Measurements from ENCODE around the gene RHOG.

RHOG gene

DNA sequence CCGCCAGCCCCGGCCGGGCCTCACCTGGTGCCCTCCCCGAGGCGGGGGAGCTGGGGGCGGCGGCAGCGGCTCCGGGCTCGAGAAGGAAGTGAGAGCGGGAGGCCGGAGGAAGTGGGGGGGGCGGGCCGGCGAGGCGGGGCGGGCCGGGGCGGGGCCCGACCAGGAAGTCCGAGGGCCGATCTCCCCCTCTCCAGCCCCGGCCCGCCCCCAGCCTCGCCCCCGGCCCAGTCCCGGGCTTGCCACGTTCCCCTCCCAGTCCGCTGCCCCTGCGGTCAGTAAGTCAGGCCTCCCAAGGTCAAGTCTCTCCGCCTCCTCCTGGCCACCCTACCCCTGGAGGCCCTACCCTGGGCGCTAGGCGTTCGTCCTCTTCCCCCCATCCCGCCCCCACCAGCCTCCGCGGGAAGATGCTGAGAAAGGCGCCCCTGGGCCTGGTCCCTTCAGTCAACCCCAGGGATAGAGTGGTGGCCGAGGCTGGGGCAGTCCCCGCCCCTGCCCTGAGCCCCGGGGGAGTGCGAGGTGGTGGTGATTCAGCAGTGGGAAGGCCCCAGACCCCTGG is at the start of gene RHOG:
Gene RHOG (minus strand): TSS at position 90 of the 556 bp plus-strand sequence. CDS start 12,821 bp downstream, outside the sequence.
- Histone ChIP-seq H3K4me3 (ENCODE audit: low read length) (peak within 1 kb of the TSS; percentile 77), H3K36me3 (ENCODE audit: control insufficient read depth, low read depth, low read length) (no peaks in the 10 kb centered on the region), H3K4me1 (ENCODE audit: control insufficient read depth, low read depth, low read length) (peaks cover 7% of the 10 kb centered on the region), H3K27ac (ENCODE audit: low read length) (no peak within 1 kb of the TSS), H3K27me3 (ENCODE audit: control insufficient read depth, insufficient read depth, low read length) (peaks cover 5% of the 10 kb centered on the region), H3K9me3 (ENCODE audit: control insufficient read depth, low read depth, low read length) (no peaks in the 10 kb centered on the region), H3K9ac (ENCODE audit: low read length) (peak within 1 kb of the TSS; percentile 58)

DNA sequence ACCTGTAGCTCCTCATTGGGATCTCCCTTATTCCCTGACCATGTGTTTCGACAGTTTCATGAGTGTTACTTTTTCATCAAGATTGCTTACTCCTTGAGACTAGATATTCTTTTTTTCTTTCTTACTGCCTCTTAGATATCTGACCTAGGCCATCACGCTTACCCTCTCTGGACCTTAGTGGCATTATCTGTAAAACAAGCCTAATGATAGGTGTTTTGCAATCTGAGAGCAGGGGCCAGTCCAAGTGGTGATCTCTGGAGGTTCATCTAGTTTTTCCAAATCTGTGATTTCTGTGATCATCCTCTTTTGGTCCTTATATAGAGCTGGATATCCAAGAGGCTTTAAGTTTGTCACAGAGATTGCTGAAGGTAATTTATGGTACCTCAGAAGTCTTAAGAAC is 49.3 kb upstream of the RHOG start:
- H3K36me3 ChIP-seq (ENCODE audit: control insufficient read depth, low read depth, low read length): no peaks in the 10 kb centered on the region
- no peaks in the 10 kb centered on the region for H3K4me1 ChIP-seq (ENCODE audit: control insufficient read depth, low read depth, low read length)
- H3K9me3 ChIP-seq (ENCODE audit: control insufficient read depth, low read depth, low read length): no peaks in the 10 kb centered on the region
- H3K9ac ChIP-seq (ENCODE audit: low read length): no peak overlapping the region
- no peak overlapping the region for H3K4me3 ChIP-seq (ENCODE audit: low read length)
- no peak overlapping the region for H3K27ac ChIP-seq (ENCODE audit: low read length)
- no peaks in the 10 kb centered on the region for H3K27me3 ChIP-seq (ENCODE audit: control insufficient read depth, insufficient read depth, low read length)

DNA sequence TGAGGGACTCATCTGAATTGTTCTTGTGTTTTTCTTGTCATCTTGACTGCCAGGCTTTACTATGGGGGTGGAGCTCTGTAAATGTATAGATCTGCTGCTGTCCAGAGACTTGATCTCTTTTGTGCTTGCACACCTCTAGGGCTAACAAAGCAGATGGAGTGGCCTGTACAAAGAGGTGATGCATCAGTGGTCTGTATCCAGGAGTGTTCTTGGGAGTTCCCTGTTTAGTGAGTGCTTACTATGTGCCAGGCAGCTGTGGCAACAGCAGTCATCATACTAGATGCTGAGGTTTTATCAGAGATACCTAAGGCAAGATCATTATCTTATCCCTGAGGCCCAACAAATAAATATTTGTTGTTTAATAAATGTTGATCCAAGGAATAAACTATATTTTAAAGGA is 48.1 kb upstream of the RHOG start:
- H3K27me3 ChIP-seq (ENCODE audit: control insufficient read depth, insufficient read depth, low read length): no peaks in the 10 kb centered on the region
- no peaks in the 10 kb centered on the region for H3K9me3 ChIP-seq (ENCODE audit: control insufficient read depth, low read depth, low read length)
- no peak overlapping the region for H3K27ac ChIP-seq (ENCODE audit: low read length)
- no peak overlapping the region for H3K9ac ChIP-seq (ENCODE audit: low read length)
- H3K4me1 ChIP-seq (ENCODE audit: control insufficient read depth, low read depth, low read length): no peaks in the 10 kb centered on the region
- H3K4me3 ChIP-seq (ENCODE audit: low read length): no peak overlapping the region
- H3K36me3 ChIP-seq (ENCODE audit: control insufficient read depth, low read depth, low read length): no peaks in the 10 kb centered on the region

DNA sequence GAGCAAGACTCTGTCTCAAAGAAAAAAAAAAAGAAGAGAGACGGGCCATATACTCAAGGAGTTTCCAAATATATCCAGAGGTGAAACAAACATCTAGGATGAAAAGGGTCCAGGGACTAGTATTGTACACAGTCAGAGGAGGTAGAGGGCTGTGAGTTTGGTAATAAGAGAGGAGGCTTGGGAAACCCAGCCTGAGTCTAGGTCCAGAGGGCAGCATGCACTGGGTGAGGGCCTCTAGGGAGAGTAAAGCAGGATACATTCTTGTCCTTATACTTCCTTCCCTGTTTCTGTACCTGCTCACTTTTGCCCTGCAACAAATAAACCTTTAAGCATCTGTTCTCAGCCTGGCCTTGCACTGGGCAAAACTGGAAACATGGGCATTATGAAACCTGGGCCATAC is 46.2 kb upstream of the RHOG start:
- no peaks in the 10 kb centered on the region for H3K9me3 ChIP-seq (ENCODE audit: control insufficient read depth, low read depth, low read length)
- no peak overlapping the region for H3K4me3 ChIP-seq (ENCODE audit: low read length)
- H3K27me3 ChIP-seq (ENCODE audit: control insufficient read depth, insufficient read depth, low read length): no peaks in the 10 kb centered on the region
- H3K9ac ChIP-seq (ENCODE audit: low read length): no peak overlapping the region
- H3K27ac ChIP-seq (ENCODE audit: low read length): no peak overlapping the region
- H3K4me1 ChIP-seq (ENCODE audit: control insufficient read depth, low read depth, low read length): no peaks in the 10 kb centered on the region
- H3K36me3 ChIP-seq (ENCODE audit: control insufficient read depth, low read depth, low read length): no peaks in the 10 kb centered on the region

DNA sequence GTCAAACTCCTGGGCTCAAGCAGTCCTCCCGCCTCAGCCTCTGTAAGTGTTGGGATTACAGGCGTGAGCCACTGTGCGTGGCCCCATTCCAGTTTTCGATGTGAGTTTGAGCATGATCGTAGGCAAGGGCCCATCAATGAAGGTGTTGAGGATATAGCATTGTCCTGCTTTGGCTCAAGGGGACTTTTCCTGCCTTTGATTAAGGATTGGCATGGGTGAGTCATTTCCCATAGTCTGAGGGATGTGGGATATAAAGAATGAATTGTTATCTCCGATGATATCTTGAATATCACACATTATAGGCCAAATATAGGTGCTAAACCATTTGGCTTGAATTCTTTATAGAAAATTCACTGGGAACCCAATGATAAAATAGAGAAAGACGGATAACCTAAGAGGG is 45.1 kb upstream of the RHOG start:
- no peaks in the 10 kb centered on the region for H3K9me3 ChIP-seq (ENCODE audit: control insufficient read depth, low read depth, low read length)
- no peaks in the 10 kb centered on the region for H3K27me3 ChIP-seq (ENCODE audit: control insufficient read depth, insufficient read depth, low read length)
- no peaks in the 10 kb centered on the region for H3K36me3 ChIP-seq (ENCODE audit: control insufficient read depth, low read depth, low read length)
- H3K27ac ChIP-seq (ENCODE audit: low read length): no peak overlapping the region
- no peaks in the 10 kb centered on the region for H3K4me1 ChIP-seq (ENCODE audit: control insufficient read depth, low read depth, low read length)
- no peak overlapping the region for H3K9ac ChIP-seq (ENCODE audit: low read length)
- no peak overlapping the region for H3K4me3 ChIP-seq (ENCODE audit: low read length)

DNA sequence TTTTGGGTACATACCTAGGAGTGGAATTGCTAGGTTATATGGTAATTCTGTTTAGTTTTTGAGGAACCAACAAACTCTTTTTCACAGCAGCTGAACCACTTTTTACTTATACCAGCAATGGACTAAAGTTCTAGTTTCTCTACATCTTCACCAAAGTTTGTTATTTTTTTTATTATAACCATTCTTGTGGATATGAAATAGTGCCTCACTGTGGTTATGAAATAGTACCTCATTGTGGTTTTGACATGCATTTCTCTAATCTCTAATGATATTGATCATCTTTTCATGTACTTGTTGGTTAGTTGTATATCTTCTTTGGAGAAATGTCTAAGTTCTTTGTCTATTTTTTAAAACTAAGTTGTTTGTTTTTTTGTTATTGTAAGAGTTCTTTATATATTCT is 41.9 kb upstream of the RHOG start:
- H3K4me3 ChIP-seq (ENCODE audit: low read length): no peak overlapping the region
- no peaks in the 10 kb centered on the region for H3K27me3 ChIP-seq (ENCODE audit: control insufficient read depth, insufficient read depth, low read length)
- H3K9ac ChIP-seq (ENCODE audit: low read length): no peak overlapping the region
- H3K36me3 ChIP-seq (ENCODE audit: control insufficient read depth, low read depth, low read length): no peaks in the 10 kb centered on the region
- no peaks in the 10 kb centered on the region for H3K9me3 ChIP-seq (ENCODE audit: control insufficient read depth, low read depth, low read length)
- peaks cover 2% of the 10 kb centered on the region for H3K4me1 ChIP-seq (ENCODE audit: control insufficient read depth, low read depth, low read length)
- H3K27ac ChIP-seq (ENCODE audit: low read length): no peak overlapping the region

DNA sequence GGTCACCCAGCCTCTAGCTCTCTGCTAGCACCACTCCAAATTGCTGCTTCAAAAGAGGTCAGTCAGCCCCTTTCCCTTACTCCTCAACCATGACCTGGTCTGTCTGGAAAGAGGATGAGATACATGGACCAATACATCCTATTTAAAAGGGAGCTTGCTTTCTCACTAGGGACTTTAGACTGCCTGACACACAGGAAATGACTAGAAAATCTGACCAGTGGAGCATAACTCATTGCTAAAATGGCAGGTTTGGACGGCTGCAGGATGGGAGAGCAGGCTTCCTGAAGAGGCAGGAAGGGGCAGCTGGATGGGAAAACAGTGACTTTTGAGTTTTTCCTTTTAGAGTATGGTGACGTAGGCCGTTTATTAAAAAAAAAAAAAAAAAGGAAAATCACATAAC is 40.0 kb upstream of the RHOG start:
- no peaks in the 10 kb centered on the region for H3K9me3 ChIP-seq (ENCODE audit: control insufficient read depth, low read depth, low read length)
- no peaks in the 10 kb centered on the region for H3K27me3 ChIP-seq (ENCODE audit: control insufficient read depth, insufficient read depth, low read length)
- H3K36me3 ChIP-seq (ENCODE audit: control insufficient read depth, low read depth, low read length): no peaks in the 10 kb centered on the region
- no peak overlapping the region for H3K4me3 ChIP-seq (ENCODE audit: low read length)
- H3K4me1 ChIP-seq (ENCODE audit: control insufficient read depth, low read depth, low read length): peaks cover 11% of the 10 kb centered on the region
- H3K9ac ChIP-seq (ENCODE audit: low read length): no peak overlapping the region
- no peak overlapping the region for H3K27ac ChIP-seq (ENCODE audit: low read length)

DNA sequence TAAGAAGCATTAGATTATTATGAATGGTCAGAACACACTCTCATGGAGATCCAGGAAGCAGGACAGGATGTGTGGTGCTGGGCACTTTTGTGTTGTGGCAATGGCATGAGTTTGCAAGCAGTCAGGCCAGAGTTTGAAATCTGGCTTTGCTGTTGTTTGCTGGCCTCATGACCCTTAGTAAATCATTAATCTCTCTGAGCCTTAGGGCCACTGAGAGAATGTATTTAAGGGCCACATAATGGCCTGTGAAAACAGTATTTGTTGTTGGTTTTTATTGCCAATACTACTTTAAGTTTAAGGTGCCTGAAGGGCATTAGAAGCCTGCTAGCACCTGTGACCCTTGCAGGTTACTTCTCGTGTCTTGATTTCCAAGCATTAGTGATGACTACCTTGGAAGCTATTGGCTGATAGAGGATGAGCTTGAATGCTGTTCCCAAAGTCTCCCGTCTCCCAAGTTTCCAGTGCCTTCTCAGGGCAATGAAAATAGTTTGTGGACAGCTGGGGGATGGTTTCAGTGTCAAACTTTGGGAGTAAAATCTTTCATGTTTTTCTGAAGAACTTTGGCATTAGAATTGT is 39.3 kb upstream of the RHOG start:
- Histone ChIP-seq H3K27ac (ENCODE audit: low read length) (no peak overlapping the region), H3K9ac (ENCODE audit: low read length) (no peak overlapping the region), H3K4me3 (ENCODE audit: low read length) (no peak overlapping the region), H3K9me3 (ENCODE audit: control insufficient read depth, low read depth, low read length) (no peaks in the 10 kb centered on the region), H3K36me3 (ENCODE audit: control insufficient read depth, low read depth, low read length) (no peaks in the 10 kb centered on the region), H3K27me3 (ENCODE audit: control insufficient read depth, insufficient read depth, low read length) (no peaks in the 10 kb centered on the region), H3K4me1 (ENCODE audit: control insufficient read depth, low read depth, low read length) (peaks cover 11% of the 10 kb centered on the region)

DNA sequence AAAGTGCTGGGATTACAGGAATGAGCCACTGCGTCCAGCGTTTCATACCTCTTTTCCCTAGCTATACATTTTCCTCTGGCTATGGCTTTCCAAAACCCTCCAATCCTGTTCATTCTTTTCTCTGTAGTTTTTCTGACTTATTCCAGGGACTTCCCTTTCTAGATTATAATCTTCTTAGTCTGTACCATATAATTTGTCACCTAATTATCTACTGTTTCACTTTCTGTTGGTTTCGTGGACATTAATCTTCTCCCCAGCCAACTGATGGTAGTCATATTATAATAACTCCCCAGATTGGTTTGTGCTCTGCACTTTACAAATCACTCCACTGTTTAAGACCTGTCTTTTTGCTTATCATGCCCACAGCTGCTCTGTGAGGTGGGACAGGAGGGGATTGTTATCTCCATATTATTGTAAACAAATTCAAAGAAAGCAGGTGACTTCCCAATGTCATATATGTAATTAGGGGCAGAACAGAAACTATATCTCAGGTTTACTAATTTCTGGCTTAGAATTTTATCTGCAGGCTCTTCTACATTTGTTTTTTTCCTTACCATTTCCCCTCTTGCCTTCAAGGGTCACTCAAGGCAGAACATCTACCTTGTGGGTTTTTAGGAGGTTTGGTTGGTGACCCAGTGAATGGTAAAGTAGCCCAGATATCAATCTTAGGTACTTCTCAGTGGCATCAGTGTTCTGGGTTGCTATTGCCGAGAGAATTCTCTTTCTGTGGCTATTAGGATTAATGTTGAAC is 38.6 kb upstream of the RHOG start:
- Histone ChIP-seq H3K4me1 (ENCODE audit: control insufficient read depth, low read depth, low read length) (peaks cover 11% of the 10 kb centered on the region), H3K9me3 (ENCODE audit: control insufficient read depth, low read depth, low read length) (no peaks in the 10 kb centered on the region), H3K27me3 (ENCODE audit: control insufficient read depth, insufficient read depth, low read length) (no peaks in the 10 kb centered on the region), H3K4me3 (ENCODE audit: low read length) (no peak overlapping the region), H3K9ac (ENCODE audit: low read length) (no peak overlapping the region), H3K27ac (ENCODE audit: low read length) (no peak overlapping the region), H3K36me3 (ENCODE audit: control insufficient read depth, low read depth, low read length) (no peaks in the 10 kb centered on the region)

DNA sequence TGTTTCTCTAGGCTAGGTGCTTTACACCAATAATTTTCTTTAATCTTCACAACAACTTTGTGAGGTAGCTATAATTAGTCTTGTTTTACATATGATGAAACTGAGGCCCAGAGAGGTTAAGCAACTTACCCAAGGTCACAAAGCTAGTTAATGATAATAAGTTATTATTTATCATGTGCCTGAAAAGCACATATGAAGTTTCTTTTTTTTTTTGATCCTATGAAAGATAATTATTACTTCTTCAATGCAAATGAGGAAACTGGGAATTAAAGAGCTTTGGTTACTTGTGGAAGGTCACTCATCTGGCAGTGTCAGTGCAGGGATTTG is 37.5 kb upstream of the RHOG start:
- no peaks in the 10 kb centered on the region for H3K9me3 ChIP-seq (ENCODE audit: control insufficient read depth, low read depth, low read length)
- peaks cover 11% of the 10 kb centered on the region for H3K4me1 ChIP-seq (ENCODE audit: control insufficient read depth, low read depth, low read length)
- H3K27ac ChIP-seq (ENCODE audit: low read length): no peak overlapping the region
- no peak overlapping the region for H3K4me3 ChIP-seq (ENCODE audit: low read length)
- no peaks in the 10 kb centered on the region for H3K36me3 ChIP-seq (ENCODE audit: control insufficient read depth, low read depth, low read length)
- H3K9ac ChIP-seq (ENCODE audit: low read length): no peak overlapping the region
- no peaks in the 10 kb centered on the region for H3K27me3 ChIP-seq (ENCODE audit: control insufficient read depth, insufficient read depth, low read length)

DNA sequence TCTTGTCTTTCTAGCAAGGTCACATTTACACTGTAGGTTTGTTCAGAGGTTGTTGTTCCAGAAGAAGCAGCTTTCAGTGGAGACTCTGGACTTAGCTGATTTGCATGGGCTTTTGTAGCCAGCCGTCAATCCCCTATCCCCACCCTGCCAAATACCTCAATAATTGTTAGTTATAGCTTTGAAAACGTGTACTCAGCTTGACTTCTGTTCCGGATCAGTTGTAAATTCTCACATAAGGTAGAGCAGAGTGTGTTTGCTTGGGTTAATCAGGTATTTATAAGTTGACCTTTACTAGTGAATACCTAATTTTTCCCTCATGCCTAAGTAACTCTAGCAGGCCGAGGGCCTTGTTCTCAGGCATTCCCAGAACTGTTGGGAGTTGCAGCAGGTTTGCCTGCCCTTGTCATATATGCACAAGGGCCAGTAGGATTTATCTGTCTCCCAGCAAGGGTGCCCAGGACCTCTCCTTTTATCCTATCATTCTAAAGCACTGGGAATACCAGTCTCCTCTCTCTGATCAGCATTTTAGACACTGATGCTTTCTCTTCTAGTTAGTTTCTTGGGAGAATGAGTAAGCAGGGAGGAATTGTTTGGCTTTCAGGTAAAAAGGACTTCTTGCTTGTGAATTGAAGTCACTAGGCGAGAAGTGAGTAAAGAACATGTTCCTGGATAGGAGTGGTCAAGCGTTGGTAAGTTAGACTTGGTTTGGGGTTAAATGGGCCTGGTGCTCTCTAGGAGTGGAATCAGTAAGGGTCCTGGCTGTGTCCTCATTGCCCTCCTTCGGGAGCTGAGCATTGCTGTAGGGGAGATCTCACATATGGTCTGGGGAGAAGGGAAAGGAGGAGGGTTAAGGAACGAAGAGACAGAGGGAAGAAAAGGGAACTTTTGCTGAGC is 36.9 kb upstream of the RHOG start:
- Histone ChIP-seq H3K9ac (ENCODE audit: low read length) (no peak overlapping the region), H3K4me3 (ENCODE audit: low read length) (no peak overlapping the region), H3K9me3 (ENCODE audit: control insufficient read depth, low read depth, low read length) (no peaks in the 10 kb centered on the region), H3K36me3 (ENCODE audit: control insufficient read depth, low read depth, low read length) (no peaks in the 10 kb centered on the region), H3K4me1 (ENCODE audit: control insufficient read depth, low read depth, low read length) (peaks cover 11% of the 10 kb centered on the region), H3K27me3 (ENCODE audit: control insufficient read depth, insufficient read depth, low read length) (no peaks in the 10 kb centered on the region), H3K27ac (ENCODE audit: low read length) (no peak overlapping the region)

All from iPS-18a (cell line).